Upper lobe of right lung (tissue), 1 donor: ENCODE measurements around the gene NPLOC4. TPM values are rescaled to one million over a fixed set of nuclear protein-coding genes. Genes with fewer than 3 reads are reported as not detected.

Experiments
- ATAC-seq: fragments of 200-7000 bp; cut with Tn5 transposase; one replicate; pipeline ENCODE4 v1.9.1; 2020; ENCODE audit warnings: mild to moderate bottlenecking, moderate library complexity
- DNase-seq: peaks from one replicate; pipeline ENCODE4 v3.0.0-alpha.2; 2020
- H3K27ac ChIP-seq: fragments of 200-600 bp; one replicate; pipeline ENCODE4 v1.8.0; 2022
- H3K27me3 ChIP-seq: fragments of 200-600 bp; one replicate; pipeline ENCODE4 v1.8.0; 2022; ENCODE audit warnings: mild to moderate bottlenecking
- H3K36me3 ChIP-seq: fragments of 200-600 bp; one replicate; pipeline ENCODE4 v1.8.0; 2022
- H3K4me1 ChIP-seq: fragments of 200-600 bp; one replicate; pipeline ENCODE4 v1.8.0; 2022
- H3K4me3 ChIP-seq: fragments of 200-600 bp; one replicate; pipeline ENCODE4 v1.8.0; 2022; ENCODE audit warnings: mild to moderate bottlenecking
- H3K9me3 ChIP-seq: fragments of 200-600 bp; one replicate; pipeline ENCODE4 v1.8.0; 2022
- intact Hi-C: fragments of 100-400 bp; cut with DNase I; formaldehyde crosslinking; loops from one replicate; pipeline ENCODE4 v1.11.0; 2022
- total RNA-seq: library from RNA; stranded (reverse); fragmentation: NEBNext Ultra II Directional; extraction: Animal tissue kit (Norgen Biotek cat#: 25700); gene quantifications from one replicate; pipeline ENCODE4 v1.2.1, GENCODE V29; 2021
- TF ChIP-seq, protein P1 (sequence below): fragments of 200-600 bp; IDR thresholded peaks from one replicate; pipeline ENCODE4 v1.8.0; 2022; ENCODE audit warnings: antibody characterized with exemption
- donor health status: DM: no; HTN: yes; CAD: no; lungs with severe emphysema.

Gene NPLOC4
- total RNA-seq, 1 donor from 2014 or later = 93.6 TPM

DNA sequence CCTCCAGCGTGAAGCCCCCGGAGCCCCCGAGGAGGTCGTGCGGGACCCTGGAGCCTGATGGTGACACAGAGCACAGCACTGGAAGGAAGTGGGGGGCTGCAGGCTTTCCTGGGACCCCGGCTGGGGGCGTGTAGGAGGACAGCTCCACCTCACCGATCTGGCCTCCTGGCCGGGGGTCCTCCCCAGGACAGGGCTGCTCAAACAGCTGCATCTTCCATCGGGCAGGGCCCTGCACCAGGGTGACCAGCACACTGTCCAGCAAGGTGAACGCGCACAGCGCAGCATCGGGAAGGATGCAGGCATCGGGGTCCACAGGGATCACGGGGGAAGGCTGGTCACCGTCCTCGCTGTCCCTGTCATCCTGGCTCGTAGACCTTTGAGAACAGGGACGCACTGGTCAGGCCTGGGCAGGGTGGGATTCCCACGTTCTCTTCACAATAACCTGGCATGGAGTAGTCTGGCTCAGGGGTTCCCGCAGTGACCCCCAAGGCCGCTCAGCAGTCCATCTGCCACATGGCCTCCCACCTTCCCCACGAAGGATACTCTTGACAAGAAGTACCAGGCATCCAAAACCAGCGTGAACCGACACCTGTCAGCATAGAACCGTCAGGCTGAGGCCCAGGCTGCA is 86.0 kb downstream of the NPLOC4 start:
- no peak for ATAC-seq
- TF ChIP-seq, protein P1, sequence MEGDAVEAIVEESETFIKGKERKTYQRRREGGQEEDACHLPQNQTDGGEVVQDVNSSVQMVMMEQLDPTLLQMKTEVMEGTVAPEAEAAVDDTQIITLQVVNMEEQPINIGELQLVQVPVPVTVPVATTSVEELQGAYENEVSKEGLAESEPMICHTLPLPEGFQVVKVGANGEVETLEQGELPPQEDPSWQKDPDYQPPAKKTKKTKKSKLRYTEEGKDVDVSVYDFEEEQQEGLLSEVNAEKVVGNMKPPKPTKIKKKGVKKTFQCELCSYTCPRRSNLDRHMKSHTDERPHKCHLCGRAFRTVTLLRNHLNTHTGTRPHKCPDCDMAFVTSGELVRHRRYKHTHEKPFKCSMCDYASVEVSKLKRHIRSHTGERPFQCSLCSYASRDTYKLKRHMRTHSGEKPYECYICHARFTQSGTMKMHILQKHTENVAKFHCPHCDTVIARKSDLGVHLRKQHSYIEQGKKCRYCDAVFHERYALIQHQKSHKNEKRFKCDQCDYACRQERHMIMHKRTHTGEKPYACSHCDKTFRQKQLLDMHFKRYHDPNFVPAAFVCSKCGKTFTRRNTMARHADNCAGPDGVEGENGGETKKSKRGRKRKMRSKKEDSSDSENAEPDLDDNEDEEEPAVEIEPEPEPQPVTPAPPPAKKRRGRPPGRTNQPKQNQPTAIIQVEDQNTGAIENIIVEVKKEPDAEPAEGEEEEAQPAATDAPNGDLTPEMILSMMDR = no peak
- intact Hi-C loops = no loop called here
- H3K27me3 ChIP-seq = no peaks in the 10 kb centered on the region
- H3K9me3 ChIP-seq = no peaks in the 10 kb centered on the region
- DNase-seq = no peak
- H3K36me3 ChIP-seq = peaks cover 38% of the 10 kb centered on the region
- no peak overlapping the region for H3K27ac ChIP-seq
- peaks cover 23% of the 10 kb centered on the region for H3K4me1 ChIP-seq
- peak overlapping the region; percentile 99 for H3K4me3 ChIP-seq

- no peaks in the 10 kb centered on the region for H3K27me3 ChIP-seq
- H3K4me1 ChIP-seq = peaks cover 23% of the 10 kb centered on the region
- TF ChIP-seq, protein P1 = no peak
- no peak overlapping the region for H3K4me3 ChIP-seq
- no peak for DNase-seq
- no peak for ATAC-seq
- no peak overlapping the region for H3K27ac ChIP-seq
- intact Hi-C loops = no loop called here
- H3K36me3 ChIP-seq = peaks cover 45% of the 10 kb centered on the region
- H3K9me3 ChIP-seq = no peaks in the 10 kb centered on the region
Observed at GRCh38 chr17:81550285-81550684, 86.6 kb downstream of the NPLOC4 start.

DNA sequence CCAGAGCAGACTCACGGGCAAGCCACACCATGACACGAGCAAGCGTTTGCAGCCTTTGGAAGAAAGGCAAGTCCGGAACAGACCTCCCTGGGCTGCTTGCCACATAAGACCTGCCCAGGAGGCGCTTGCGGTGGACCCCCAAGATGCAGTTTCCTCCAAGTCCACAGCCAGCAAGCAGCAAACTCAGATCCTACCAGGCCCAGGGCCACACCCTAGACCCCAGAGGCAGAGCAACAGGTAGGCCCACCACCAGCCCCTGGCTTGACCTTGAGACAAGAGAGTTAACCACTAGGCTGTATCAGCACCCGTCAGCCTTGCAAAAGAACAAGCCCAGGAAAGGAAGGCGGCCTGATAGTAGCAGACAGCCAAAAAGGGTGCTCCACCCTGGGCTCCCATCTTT is 87.1 kb downstream of the NPLOC4 start:
- peaks cover 23% of the 10 kb centered on the region for H3K4me1 ChIP-seq
- ATAC-seq (no peak), DNase-seq (no peak)
- H3K27me3 ChIP-seq = no peaks in the 10 kb centered on the region
- H3K36me3 ChIP-seq = peaks cover 49% of the 10 kb centered on the region
- H3K27ac ChIP-seq = no peak overlapping the region
- TF ChIP-seq, protein P1 = no peak
- intact Hi-C loops = no loop called here
- H3K4me3 ChIP-seq = no peak overlapping the region
- H3K9me3 ChIP-seq = no peaks in the 10 kb centered on the region

DNA sequence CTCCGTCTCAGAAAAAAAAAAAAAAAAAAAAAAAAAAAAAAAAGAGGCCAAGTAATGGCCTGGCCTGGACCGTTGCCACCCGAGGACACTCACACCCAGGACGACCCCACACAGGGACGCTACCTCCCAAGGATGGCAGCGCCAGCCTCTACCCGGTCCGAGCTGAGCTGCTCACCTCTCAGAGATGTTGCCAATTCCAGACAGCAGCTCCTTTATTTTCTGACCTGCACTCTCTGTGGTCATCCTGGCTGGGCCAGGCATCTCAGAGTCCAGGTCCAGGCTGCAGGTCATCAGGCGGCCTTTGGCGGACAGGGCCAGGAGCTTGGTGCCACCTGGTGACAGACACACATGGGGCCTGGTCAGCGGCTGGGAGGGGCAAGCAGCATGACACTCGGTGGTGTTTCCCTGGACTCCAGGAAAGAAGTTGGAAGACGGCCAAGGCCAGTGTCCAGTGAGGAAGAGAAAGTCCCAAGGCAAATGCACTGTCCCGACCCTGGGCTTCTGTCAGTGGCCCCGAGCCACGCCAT is 87.8 kb downstream of the NPLOC4 start:
- ATAC-seq (no peak), DNase-seq (no peak)
- Histone ChIP-seq H3K4me3 (no peak overlapping the region), H3K27me3 (no peaks in the 10 kb centered on the region), H3K27ac (no peak overlapping the region), H3K9me3 (no peaks in the 10 kb centered on the region), H3K4me1 (peaks cover 20% of the 10 kb centered on the region), H3K36me3 (peaks cover 54% of the 10 kb centered on the region)
- TF ChIP-seq, protein P1 = no peak
- intact Hi-C loops = no loop called here

DNA sequence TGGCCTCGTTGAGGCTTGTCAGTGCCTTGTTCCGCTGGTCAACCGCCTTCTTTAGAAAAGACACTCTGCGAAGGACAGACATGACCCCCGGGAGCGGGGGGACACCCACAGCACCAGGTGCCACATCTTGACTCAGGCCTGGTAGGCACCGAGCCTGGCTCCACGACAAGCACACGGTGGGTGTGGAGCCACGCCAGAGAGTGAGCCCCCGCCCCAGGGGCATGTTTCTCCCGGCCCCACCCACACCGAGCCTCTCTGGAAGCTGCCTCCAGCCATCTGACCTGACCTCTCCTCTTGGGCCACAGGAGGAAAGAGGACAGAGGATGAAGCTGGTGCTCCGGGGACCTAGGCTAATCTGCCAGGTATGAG is 89.3 kb downstream of the NPLOC4 start:
- DNase-seq (no peak), ATAC-seq (no peak)
- Histone ChIP-seq H3K4me1 (peaks cover 9% of the 10 kb centered on the region), H3K9me3 (no peaks in the 10 kb centered on the region), H3K4me3 (no peak overlapping the region), H3K36me3 (peaks cover 69% of the 10 kb centered on the region), H3K27me3 (no peaks in the 10 kb centered on the region), H3K27ac (no peak overlapping the region)
- intact Hi-C loops = no loop called here
- TF ChIP-seq, protein P1 = no peak
